Measurements from ENCODE around the gene PIK3R5.

The PIK3R5 gene

DNA sequence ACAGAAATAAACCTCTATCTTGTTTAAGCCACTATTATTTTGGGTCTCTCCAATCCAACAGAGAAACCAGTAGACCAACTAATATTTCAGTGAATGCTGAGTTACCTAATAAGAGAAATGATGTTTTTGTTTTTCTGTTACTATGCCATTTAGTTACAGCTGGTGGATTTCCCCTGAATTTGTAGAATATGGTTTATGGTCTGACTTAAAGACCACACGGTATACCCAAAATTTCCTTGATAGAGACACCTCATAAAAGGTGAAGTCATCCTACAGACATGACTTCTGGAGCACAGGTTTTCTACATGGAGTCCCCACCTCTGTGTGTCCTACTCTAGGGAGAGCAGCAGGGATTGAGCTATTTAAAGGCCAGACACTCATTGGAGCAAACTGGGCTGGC is 13.3 kb downstream of the PIK3R5 start:
- DNase-seq: no peak

DNA sequence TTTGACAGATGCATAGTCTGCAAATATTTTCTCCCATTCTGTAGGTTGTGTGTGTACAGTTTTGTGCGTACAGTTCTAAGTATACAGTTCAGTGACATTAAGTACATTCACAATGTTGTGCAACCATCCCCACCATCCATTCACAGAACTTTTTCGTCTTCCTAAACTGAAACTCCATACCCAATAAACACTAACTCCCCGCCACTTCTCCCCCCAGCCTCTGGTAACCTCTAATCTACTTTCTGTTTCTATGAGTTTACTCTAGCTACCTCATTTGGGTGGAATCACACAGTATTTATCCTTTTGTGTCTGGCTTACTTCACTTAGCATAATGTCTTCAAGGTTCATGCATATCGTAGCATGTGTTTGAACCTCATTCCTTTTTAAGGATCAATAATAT is 14.3 kb downstream of the PIK3R5 start:
- no peak for DNase-seq

DNA sequence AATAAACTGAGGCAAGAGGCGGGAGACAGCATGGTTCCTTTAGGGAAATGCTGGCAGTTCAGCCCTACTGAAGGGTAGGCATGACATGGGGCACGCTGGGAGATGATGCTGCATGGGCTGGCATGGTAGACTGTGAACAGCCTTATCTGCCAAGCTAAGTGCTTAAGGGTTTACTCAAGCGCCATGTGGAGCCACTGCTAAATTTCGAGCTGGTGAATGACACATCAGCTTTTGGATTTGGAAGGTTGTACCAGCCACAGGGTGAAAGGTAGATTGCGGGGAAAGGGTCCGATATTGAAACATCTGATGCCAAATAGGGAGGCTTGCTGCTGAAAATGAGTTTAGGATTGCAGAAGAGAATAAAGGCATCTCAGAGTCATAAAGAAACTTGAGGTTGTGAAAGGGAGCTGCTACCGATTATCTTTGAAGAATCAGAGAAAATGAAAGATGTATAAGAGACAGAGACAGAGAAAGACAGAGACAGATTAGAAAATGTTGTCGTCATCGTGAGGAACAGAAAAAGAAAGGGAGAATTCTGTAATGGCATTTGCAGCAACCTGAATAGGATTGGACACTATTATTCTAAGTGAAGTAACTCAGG is 16.3 kb downstream of the PIK3R5 start:
- no peak for DNase-seq

DNA sequence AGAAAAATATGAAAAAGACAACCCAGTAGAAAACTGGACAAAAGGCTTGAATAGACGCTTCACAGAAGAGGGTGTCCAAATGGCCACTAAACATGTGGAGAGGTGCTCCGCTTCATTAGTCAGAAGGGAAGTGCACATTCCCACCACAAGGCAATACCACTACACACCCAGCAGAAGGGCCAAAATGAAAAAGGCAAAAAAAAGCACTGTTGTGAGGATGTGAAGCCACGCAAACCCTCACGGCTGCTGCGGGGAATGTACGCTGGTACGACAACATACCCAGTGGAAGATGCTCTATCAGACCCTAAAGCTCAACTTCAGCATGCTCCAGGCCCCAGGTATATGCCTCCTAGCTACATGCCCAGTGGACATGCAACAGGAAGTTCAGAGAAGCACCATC is 17.0 kb downstream of the PIK3R5 start:
- DNase-seq: no peak

DNA sequence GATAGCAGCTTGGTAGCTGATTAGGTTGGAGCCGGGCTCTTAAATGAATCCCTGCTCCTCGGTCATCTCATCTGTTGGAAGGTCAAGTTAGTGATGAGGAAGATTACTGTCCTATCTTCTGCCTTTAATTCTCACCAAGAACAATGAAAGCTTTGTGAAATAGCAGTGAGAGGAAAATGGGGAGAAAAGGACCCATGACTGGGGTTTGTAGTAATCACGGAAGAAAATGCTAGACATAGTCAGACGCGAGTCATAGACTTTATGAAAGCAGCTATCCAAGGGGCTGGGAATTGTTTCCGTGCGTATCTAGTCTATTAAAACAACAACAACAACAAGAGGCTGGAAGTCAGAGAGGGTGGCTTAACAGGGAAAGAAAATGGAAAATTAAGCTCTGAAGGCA is 18.3 kb downstream of the PIK3R5 start:
- DNase-seq: no peak

DNA sequence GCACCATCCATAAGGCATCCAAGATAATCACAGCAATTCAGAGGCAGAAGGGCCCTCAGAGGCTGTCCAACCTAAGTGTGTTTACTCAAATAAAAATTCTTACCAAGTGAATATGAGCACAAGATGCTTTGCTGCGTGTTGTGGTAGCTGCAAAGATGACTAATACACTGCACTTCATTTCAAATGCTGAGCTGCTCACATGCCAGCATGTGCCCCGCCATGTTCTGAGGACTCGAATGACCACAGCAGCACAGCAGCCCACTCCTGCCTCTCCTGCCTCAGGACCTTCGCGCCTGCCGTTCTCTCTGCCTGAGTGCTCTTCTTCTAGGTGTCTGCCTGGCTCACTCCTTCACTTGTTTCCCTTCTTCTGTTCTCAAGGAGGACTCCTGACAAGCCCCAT is 19.0 kb downstream of the PIK3R5 start:
- no peak for DNase-seq

DNA sequence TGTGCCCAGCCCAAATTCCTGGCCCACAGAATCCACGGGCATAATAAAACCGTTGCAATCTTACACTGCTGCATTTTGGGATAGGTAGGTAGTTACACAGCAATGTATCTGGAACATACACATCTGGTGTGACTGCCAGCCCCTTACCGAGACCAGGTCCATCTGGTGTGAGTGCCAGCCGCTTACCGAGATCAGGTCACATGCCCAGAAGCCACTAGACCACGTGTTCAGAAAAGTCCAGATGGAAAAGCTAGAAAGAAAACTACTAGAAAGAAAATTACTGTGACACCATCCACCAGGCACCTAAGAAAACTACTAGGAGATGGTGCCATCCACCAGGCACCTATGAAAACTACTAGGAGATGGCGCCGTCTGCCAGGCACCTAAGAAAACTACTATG is 19.4 kb downstream of the PIK3R5 start:
- DNase-seq: no peak

DNA sequence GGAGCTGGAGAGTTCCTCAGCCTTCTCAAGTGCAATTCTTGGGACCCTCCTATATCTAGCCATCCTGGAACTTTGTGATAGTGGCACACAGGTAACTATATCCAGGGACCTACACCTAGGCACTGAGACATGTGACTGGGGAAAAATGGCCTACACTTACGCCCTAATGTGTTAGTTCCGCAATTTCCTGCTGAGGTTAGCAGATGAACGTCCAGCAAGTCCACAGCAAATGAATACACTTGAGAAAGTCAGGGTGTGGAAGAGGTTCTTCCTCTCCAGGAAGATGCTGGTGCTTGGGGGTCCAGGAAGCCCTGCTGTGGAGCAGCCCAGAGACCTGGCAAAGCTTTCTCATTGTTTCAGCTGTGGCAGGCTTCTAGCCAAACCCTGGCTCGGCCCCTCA is 20.8 kb downstream of the PIK3R5 start:
- DNase-seq: no peak

DNA sequence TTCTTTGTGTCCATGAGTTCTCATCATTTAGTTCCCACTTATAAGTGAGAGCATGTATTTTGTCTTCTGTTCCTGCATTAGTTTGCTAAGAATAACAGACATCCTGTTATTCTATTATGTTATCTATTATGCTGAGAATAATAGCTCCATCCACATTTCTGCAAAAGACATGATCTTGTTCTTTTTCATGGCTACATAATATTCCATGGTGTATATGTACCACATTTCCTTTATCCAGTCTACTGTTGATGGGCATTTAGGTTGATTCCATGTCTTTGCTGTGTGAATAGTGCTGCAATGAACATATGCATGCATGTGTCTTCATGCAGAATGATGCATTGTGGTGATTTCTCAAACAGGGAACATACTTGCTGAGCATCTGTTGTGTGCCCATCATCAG is 21.4 kb downstream of the PIK3R5 start:
- no peak for DNase-seq

DNA sequence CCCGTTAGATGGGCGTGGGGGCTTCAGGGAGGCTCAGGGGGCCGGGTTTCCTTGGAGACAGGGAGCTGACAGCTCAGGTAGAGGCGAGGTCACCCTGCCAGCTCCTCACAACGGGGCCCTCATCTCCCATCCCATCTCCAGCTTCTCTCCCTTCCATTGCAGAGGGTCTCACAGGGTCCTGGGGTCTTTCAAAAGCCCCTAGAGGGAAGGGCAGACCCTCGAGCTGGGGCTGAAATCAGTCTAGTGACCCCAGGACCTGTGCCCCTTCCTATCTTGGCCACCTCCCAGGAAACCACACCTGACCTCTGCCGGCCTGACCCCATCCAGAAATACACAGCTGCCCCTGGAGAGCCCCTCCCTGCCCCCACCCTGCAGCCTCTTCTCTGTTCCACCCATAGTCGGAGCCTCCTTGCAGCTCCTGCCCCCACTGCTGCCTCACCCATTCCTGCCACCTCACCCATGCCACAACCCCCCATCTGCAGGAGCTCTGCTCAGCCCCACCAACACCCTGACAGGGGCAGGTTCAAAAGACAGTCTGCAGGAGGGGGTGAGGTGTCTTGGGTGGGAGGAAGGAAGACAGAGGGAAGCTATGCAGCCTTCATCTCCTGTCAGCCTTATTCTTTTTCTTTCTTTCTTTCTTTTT is 23.4 kb downstream of the PIK3R5 start:
- DNase-seq: no peak

DNA sequence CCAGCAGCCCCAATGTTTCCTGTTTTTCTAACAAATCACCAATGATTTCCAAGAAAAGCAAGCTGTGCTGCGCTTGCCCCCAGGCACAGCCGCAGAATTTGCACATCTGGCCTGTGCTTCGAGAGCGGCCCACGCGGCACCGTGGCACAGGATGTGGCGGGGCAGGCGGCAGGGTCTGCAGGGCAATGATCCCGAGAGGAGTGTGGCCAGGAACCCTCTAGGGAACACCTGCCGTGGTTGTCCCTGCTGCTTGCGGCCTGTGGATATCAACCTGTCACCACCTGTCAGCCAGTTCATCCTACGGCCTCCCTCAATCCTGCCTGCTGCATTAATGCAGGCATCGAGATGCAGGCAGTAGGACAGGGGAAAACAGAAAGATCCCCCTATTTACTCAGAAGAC is 24.0 kb downstream of the PIK3R5 start:
- DNase-seq: no peak

DNA sequence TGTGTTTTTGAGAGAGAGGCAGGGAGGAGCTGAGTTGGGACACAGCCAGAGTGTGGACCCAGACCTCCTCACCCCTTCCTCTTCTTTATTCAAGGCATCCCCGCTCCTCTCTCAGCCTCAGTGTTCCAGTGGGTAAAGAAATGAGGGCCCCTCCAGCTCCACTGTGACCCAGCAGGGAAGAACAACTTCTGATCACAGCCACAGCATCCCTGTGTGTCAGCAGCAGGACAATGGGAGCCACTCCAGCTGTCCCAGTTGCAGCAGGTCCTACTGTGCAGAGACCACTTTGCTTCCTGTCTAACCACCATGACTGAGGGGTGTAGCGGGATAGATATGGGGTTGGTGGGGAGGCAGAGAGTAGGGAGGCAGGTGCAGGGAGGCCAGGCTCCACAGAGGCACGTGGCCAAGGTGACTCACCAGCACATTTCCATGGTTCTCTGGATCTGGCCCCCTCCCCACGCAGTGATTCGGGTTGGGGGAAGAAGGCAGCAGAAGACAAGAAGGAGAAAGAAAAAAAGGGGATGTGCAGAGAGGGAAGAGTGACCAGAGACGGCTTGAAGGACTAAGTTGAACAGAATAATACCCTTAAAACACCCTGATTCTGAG is 24.5 kb downstream of the PIK3R5 start:
- DNase-seq: no peak

DNA sequence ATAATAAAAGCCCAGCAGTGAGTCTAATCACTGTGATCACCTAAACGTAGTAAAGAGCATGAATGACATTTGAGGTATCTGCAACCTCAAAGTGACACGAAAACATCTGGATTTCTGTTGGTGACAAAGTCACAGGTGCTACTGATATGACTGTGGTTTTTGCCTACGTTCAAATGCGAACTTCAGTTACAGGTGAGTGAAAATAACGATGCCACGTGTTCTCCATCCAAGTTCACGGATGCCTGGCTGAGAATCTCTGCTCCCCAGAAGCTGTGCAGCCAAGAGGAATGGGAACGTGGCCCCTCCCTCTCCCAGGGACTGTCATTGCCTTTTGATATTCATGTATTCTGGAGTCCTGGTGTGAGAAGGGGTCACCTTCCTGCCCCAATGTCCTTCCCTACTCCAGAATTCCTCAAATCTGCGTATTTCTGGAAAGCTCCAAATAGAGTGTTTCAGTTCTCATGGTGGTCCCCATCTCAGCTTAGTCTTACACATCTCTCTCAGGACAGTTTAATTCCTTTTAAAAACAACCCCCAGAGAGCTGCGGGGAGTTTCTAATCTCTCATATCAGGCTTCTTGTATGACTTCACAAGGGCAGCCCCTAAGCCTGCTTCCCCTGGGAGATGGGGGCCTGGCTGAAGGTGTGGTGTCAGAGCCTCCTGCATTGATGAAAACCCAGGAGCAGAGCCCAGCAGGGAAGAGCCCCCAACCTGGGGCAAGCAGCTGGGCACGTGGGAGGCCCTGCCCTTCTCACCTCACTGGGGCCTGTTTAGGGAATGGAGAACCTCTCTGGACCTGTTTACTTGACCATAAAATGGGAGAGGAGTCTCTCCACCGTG is 25.8 kb downstream of the PIK3R5 start:
- no peak for DNase-seq

DNA sequence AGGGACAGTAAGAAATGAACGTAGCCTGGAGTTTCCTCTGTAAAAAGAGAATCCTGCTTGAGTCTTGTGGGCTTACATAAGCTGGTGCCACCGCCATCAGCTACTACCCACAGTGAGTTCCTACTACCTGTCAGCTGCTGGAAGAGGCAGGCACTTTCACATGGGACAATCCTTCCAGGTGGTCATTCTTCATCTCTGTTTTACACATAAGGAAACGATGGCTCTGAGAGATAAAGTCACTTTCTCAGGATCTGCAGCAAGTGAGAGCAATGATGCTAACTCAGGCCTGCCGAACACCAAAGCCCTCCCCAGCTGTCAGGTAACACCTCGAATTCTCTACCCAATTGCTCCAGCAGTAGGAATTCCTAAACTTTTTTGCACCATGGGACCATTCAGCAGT is 26.6 kb downstream of the PIK3R5 start:
- no peak for DNase-seq

DNA sequence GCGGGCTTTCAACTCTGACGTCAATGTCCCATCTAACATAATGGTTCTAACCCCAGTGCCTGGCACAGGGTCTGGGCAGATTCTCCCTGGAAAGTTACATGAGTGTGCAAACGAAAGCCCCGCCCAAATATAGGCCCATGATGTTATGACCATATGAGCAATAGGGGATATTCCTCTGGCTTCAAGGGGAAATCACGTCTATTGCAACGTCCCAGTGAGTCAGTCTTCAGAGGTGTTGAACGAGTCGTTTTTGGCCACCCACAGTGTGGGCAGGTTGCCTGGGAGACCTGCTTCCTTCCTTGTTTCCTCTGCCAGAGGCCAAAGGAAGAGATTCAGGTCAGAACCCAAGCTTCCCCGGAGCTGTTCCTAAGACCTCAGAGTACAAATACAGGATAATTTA is 30.3 kb downstream of the PIK3R5 start:
- DNase-seq: no peak

DNA sequence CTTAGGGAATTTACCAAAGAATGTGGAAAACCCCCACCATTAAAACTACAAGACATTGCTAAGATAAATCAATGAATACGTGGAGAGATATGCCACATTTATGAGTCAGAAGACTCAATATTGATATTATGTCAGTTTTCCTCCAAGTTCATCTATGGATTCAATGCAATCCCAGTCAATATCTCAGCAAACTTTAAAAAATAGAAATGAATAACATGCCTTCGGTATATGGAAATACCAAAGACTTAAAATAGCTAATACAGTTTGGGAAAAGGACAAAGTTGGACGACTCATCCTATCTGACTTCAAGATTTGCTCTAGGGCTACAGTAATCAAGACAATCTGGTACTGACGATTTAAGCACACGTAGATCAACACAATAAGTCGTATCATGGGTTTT is 31.2 kb downstream of the PIK3R5 start:
- no peak for DNase-seq

DNA sequence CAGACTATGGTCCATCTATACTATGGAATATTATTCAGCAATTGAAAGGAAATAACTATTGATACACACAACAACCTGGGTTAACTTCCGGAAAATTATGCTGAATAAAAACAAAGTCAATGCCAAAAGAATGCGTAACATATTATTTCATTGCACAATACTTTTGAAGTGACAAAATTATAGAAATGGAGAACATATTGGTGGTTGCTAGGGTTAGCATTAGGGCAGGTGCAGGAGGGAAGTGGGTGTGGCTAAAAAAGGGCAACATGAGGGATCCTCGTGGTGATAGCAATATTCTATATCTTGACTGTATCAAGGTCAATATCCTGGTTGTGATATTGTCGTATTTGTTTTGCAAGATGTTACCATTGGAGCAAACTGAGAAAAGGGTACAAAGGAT is 34.9 kb downstream of the PIK3R5 start:
- DNase-seq: no peak

DNA sequence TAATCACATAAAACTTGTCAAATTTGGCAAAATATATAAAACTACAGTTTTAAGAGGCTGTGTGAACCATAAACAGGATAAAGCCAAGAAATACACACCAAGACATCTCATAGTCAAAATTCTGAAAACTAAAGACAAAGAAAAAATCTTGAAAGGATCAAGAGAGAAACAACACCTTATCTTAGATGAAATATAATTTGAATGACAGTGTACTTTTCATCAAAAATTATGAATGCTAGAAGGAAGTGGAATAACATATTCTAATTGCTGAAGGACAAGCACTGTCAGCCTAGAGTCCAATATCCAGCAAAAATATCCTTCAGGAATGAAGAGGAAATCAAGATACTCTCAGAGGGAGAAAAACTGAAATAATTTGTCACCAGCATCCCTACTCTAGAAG is 37.2 kb downstream of the PIK3R5 start:
- no peak for DNase-seq

DNA sequence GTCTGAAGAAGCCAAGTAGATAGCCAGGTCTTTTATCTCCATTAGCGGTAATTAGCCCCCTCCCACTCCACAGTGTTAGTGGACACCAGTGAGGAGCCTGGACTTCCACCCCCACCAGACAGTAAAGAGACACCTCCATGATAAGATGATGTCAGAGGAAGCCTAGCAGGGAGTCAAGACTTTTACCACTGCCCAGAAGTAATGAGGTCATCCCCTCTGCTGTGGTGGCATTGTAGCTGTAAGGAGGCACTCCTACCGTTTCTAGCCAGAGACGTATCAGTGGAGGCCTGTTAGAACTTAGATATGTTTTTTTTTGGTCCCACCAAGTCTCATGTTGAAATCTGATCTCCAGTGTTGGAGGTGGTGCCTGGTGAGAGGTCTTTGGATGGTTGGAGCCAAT is 38.1 kb downstream of the PIK3R5 start:
- DNase-seq: no peak

DNA sequence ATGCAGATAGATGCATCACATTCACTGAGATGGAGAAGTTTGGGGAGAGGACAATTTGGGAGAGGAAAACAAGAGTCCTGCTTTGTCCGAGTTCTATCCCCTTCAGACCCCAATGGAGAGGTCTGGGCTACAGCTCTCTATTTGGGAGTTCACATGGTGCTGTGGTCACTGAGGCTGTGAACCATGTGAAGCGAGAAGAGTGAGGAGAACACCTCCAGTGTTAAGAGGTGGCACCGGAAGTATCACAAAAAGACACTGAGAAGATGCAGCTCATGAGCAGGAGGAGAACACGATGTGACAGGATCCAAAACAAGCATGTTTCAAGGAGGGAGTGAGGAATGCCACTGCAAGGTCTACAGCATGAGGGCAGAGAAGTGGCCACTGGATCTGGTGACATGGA is 39.7 kb downstream of the PIK3R5 start:
- no peak for DNase-seq

DNA sequence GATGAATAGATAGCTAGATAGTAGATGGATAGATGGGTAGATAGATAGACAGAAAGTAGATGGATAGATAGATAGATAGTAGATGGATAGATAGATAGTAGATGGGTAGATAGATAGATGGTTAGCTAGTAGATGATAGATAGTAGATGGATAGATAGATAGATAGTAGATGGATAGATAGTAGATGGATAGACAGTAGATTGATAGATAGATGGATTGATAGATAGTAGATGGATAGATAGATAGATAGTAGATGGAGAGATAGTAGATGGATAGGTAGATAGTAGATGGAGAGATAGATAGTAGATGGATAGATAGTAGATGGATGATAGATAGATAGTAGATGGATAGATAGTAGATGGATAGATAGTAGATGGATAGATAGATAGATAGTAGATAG is 40.4 kb downstream of the PIK3R5 start:
- no peak for DNase-seq

DNA sequence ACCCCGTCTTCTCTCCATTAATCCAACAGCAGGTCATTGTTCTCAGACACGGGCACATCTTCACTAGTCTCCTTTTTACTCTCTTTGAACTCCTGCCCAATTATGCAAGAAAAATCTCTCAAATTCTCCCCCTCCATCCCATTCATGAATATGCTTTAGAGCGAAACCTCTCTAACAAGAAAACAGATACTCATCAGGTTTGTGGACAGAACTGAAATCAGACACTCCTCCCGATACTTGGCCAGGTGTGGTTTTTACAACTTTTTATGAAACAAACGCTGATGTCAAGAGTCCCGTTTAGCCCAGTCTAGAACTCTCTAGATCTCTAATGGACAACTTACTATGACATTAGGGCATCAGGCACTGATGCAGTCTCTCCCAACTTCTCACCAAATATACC is 40.9 kb downstream of the PIK3R5 start:
- no peak for DNase-seq

DNA sequence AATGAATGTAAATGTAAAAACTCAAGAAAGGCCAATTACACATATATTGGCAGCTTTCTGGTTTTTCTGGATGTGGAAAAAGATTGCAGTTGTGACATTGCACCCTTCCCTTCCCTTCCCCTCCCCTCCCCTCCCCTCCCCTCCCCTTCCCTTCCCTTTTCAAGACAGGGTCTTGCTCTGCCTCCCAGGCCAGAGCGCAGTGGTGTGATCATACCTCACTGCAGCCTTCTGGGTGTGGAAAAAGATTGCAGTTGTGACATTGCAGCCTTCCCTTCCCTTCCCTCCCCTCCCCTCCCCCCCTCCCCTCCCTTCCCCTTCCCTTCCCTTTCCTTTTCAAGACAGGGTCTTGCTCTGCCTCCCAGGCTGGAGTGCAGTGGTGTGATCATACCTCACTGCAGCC is 41.7 kb downstream of the PIK3R5 start:
- DNase-seq: no peak

DNA sequence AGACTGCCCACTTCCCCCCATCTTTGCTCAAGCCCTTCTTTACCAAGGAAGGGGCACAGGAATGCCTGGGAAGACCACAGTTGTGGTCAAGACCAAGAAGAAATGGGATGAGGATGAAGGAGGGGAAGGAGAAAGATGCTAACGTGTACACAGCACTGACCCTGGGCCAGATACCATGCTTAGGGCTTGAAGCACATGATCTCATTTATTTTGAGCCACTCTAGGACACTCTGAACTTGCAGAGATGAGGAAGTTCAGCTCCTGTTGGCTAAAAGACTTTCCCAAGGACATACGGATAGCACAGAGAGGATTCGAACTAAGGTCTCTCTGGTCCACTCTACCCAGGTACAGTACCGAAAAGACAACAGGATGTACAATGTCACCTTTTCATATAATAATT is 42.6 kb downstream of the PIK3R5 start:
- DNase-seq: no peak
